Thyroid gland (tissue), 4 donors: ENCODE measurements around the gene ACLY.

Experiments
- POLR2A ChIP-seq, 2 donors: fragments of 450-650 bp; IDR thresholded peaks; one replicate each; pipeline ENCODE4 v1.6.1; 2017; ENCODE audit warnings: antibody characterized with exemption in 2 of 2, mild to moderate bottlenecking in 2 of 2, moderate library complexity in 1 of 2
- TF ChIP-seq, protein P1 (sequence below), 6 experiments: fragments of 200-600 bp in 3 of 6; fragments of 450-650 bp in 3 of 6; sonication (generic) in 3 of 6; IDR thresholded peaks; one replicate each; pipeline ENCODE4 v1.5.1; 2016 to 2019; ENCODE audit warnings: antibody characterized with exemption in 6 of 6, mild to moderate bottlenecking in 2 of 6, inconsistent platforms in 1 of 6, moderate library complexity in 1 of 6

DNA sequence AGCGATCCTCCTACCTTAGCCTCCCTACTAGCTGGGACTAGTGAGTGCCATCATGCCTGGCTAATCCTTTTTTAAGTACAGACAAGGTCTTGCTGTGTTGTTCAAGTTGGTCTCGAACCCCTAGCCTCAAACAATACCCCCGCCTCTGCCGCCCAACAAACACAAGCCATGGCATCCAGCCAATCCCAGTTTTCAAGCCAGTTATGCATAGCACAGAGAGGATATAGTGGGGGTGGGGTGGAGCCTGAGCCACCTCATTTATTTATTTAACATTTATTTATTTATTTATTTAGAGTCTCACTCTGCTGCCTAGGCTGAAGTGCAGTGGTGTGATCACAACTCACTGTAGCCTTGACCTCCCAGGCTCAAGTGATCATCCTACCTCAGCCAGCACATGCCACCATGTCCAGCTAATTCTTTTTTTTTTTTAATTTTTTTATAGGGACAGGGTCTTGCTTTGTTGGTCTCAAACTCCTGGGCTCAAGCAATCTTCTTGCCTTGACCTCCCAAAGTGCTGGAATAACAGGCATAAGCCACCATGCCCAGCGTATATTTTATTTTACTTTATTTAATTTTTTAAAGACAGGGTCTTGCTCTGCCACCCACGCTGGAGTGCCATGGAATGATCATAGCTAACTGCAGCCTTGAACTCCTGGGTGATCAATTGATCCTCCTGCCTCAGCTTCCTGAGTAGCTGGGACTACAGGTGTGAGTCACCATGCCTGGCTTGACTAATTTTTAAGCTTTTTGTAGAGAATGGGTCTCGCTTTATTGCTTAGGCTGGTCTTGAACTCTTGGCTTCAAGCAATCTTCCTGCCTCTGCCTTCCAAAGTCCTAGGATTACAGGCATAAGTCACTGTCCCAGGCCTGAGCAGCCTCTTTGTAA is 27.4 kb downstream of the ACLY start:
- TF ChIP-seq, protein P1, sequence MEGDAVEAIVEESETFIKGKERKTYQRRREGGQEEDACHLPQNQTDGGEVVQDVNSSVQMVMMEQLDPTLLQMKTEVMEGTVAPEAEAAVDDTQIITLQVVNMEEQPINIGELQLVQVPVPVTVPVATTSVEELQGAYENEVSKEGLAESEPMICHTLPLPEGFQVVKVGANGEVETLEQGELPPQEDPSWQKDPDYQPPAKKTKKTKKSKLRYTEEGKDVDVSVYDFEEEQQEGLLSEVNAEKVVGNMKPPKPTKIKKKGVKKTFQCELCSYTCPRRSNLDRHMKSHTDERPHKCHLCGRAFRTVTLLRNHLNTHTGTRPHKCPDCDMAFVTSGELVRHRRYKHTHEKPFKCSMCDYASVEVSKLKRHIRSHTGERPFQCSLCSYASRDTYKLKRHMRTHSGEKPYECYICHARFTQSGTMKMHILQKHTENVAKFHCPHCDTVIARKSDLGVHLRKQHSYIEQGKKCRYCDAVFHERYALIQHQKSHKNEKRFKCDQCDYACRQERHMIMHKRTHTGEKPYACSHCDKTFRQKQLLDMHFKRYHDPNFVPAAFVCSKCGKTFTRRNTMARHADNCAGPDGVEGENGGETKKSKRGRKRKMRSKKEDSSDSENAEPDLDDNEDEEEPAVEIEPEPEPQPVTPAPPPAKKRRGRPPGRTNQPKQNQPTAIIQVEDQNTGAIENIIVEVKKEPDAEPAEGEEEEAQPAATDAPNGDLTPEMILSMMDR (IDR thresholded peaks at IDR 0.05) = no peak
- TF ChIP-seq POLR2A (IDR thresholded peaks at IDR 0.05) = no peak
